Lower leg skin (tissue), 3 donors: Measurements from ENCODE around the gene HADHB.

ENCODE experiments used
- CTCF ChIP-seq, 3 donors: fragments of 450-650 bp; IDR thresholded peaks; one replicate each; pipeline ENCODE4 v1.5.1; 2016; ENCODE audit warnings: antibody characterized with exemption in 3 of 3, mild to moderate bottlenecking in 3 of 3, moderate library complexity in 2 of 3
- POLR2A ChIP-seq, 2 donors: fragments of 450-650 bp; IDR thresholded peaks; one replicate each; pipeline ENCODE4 v1.6.1; 2016 to 2017; ENCODE audit warnings: antibody characterized with exemption in 2 of 2, mild to moderate bottlenecking in 1 of 2, moderate library complexity in 1 of 2

GRCh38 chr2:26290001-26290400 is 45.3 kb downstream of the HADHB start:
- TF ChIP-seq POLR2A (IDR thresholded peaks at IDR 0.05): no peak
- no peak for TF ChIP-seq CTCF (IDR thresholded peaks at IDR 0.05)
